Kidney (tissue), 14 donors: ENCODE results near the gene ZBP1. TPM values are rescaled to one million over a fixed set of nuclear protein-coding genes. Genes with fewer than 3 reads are reported as not detected.

Experiments used
- DNase-seq, 5 donors: peaks; one replicate each; pipeline ENCODE4 v3.0.0-alpha.2; 2013 to 2020
- FAIRE-seq: peaks from 2 replicates; lab custom pipeline; 2012; peaks lifted over from hg19 to GRCh38; lab: Jason Lieb, UNC
- H3K27ac ChIP-seq, 2 donors: one replicate each; pipeline ENCODE4 v1.7.0; 2013; ENCODE audit warnings: low read depth in 2 of 2, low read length in 2 of 2, inconsistent platforms in 1 of 2
- H3K27me3 ChIP-seq: one replicate; pipeline ENCODE4 v1.7.1; 2013; ENCODE audit warnings: low read length, inconsistent platforms; ENCODE audit not compliant: control insufficient read depth, insufficient read depth
- H3K36me3 ChIP-seq, 3 donors: one replicate each; pipeline versions ENCODE4 v1.7.0 to v1.7.1; 2013; ENCODE audit warnings: low read length in 3 of 3, control low read depth in 1 of 3, inconsistent platforms in 1 of 3; ENCODE audit not compliant: insufficient read depth in 3 of 3, control insufficient read depth in 2 of 3
- H3K4me1 ChIP-seq, 3 donors: one replicate each; pipeline versions ENCODE4 v1.7.0 to v1.7.1; 2013; ENCODE audit warnings: low read length in 3 of 3, inconsistent platforms in 1 of 3, low read depth in 1 of 3; ENCODE audit not compliant: control insufficient read depth in 2 of 3, insufficient read depth in 2 of 3
- H3K4me3 ChIP-seq, 3 donors: one replicate each; pipeline versions ENCODE4 v1.7.0 to v1.8.1; 2013; ENCODE audit warnings: low read length in 3 of 3, control low read depth in 1 of 3, inconsistent platforms in 1 of 3
- H3K9ac ChIP-seq, 3 donors: one replicate each; pipeline versions ENCODE4 v1.7.0 to v1.7.1; 2013; ENCODE audit warnings: low read length in 3 of 3, control low read depth in 1 of 3, inconsistent platforms in 1 of 3
- H3K9me3 ChIP-seq, 3 donors: one replicate each; pipeline versions ENCODE4 v1.7.0 to v1.7.1; 2013; ENCODE audit warnings: low read length in 3 of 3, control low read depth in 1 of 3, inconsistent platforms in 1 of 3; ENCODE audit not compliant: control insufficient read depth in 2 of 3, insufficient read depth in 1 of 3
- CTCF ChIP-seq: IDR thresholded peaks from 3 replicates; pipeline ENCODE4 v1.5.1; 2012; ENCODE audit warnings: mild to moderate bottlenecking, moderate library complexity, borderline replicate concordance; ENCODE audit not compliant: insufficient read depth; ENCODE audit errors: extremely low read depth
- intact Hi-C: fragments of 100-400 bp; cut with DNase I; formaldehyde crosslinking; loops from one replicate; pipeline ENCODE4 v1.11.1; 2022
- polyA plus RNA-seq: library from polyadenylated mRNA; stranded (reverse); fragments of 350-450 nt; fragmentation: Illumina TruSeq; extraction: RNeasy Lipid Tissue Mini Kit (QIAGEN cat#74804); gene quantifications from one replicate; pipeline ENCODE4 v1.2.3, GENCODE V29; 2014; ENCODE audit warnings: low read depth, low replicate concordance; ENCODE audit not compliant: insufficient read depth
- total RNA-seq: library from RNA; stranded (reverse); fragmentation: NEBNext Ultra II Directional; extraction: Animal tissue kit (Norgen Biotek cat#: 25700); gene quantifications from one replicate; pipeline ENCODE4 v1.2.1, GENCODE V29; 2021
- donor health status: control.
- donor health status: control.
- donor health status: control.
- donor health status: control.
- donor health status: control.
- donor health status: DM: yes; HTN: yes; CAD: no.
- donor health status: Normal renal cell carcinoma (clear cell type).

ZBP1 gene
- total and polyA plus RNA-seq, 2 donors from 2014 or later: 3.7 TPM; not detected in 1

GRCh38 chr20:57568088-57568896 is 51.9 kb downstream of the ZBP1 start:
- intact Hi-C loops: no loop called here
- Histone ChIP-seq H3K36me3 (peaks cover 0 to 29% (median 22%) of the 10 kb centered on the region in 3 donors), H3K27ac (peak overlapping the region; percentile 2 to 47), H3K4me1 (peaks cover 0 to 8% (median 3%) of the 10 kb centered on the region in 3 donors), H3K9ac (no peak overlapping the region), H3K4me3 (no peak overlapping the region), H3K27me3 (no peaks in the 10 kb centered on the region), H3K9me3 (no peaks in the 10 kb centered on the region)
- no peak for TF ChIP-seq CTCF
- DNase-seq: no peak
- FAIRE-seq: no peak

GRCh38 chr20:57567471-57568079 is 52.7 kb downstream of the ZBP1 start:
- H3K9ac ChIP-seq: no peak overlapping the region
- H3K36me3 ChIP-seq: peaks cover 0 to 36% (median 27%) of the 10 kb centered on the region in 3 donors
- FAIRE-seq (no peak), DNase-seq (no peak)
- no peaks in the 10 kb centered on the region for H3K9me3 ChIP-seq
- no peaks in the 10 kb centered on the region for H3K27me3 ChIP-seq
- H3K4me3 ChIP-seq: peak overlapping the region in 1 of 3 donors; percentile 78
- peaks cover 0 to 8% (median 3%) of the 10 kb centered on the region in 3 donors for H3K4me1 ChIP-seq
- intact Hi-C loops: no loop called here
- no peak for TF ChIP-seq CTCF
- peak overlapping the region in 1 of 2 donors; percentile 71 for H3K27ac ChIP-seq

- Histone ChIP-seq H3K4me3 (peak overlapping the region in 2 of 3 donors; percentile 76 to 78), H3K36me3 (peaks cover 0 to 42% (median 28%) of the 10 kb centered on the region in 3 donors), H3K27ac (peak overlapping the region; percentile 65 to 71), H3K27me3 (no peaks in the 10 kb centered on the region), H3K4me1 (peaks cover 0 to 8% (median 3%) of the 10 kb centered on the region in 3 donors), H3K9ac (peak overlapping the region in 1 of 3 donors; percentile 44), H3K9me3 (no peaks in the 10 kb centered on the region)
- no peak for FAIRE-seq
- intact Hi-C loops: no loop called here
- DNase-seq: no peak
- no peak for TF ChIP-seq CTCF
Observed at GRCh38 chr20:57566803-57567459, 53.3 kb downstream of the ZBP1 start.
